K562 (cell line): ENCODE data around the gene PNPLA7.

Experiments
- CREB1 ChIP-seq, 2 experiments: sonication (generic) in 1 of 2; formaldehyde crosslinking in 1 of 2; IDR thresholded peaks; 2 replicates each; pipeline versions ENCODE4 v1.6.1 to v1.8.0; 2012 to 2022; ENCODE audit warnings: inconsistent platforms in 1 of 2, mild to moderate bottlenecking in 1 of 2, missing genetic modification reagents in 1 of 2, moderate library complexity in 1 of 2
- CTCF ChIP-seq, 3 experiments: IDR thresholded peaks in 2 of 3; conservative IDR thresholded peaks in 1 of 3; 2 replicates each; pipeline ENCODE4 v1.5.1; 2011 to 2012; ENCODE audit warnings: low read length in 3 of 3, mild to moderate bottlenecking in 3 of 3, control low read depth in 2 of 3, improper control_type of control experiment in 1 of 3, inconsistent platforms in 1 of 3, low read depth in 1 of 3, mixed read lengths in 1 of 3, moderate library complexity in 1 of 3; ENCODE audit not compliant: insufficient read depth in 2 of 3
- ELF1 ChIP-seq: fragments of 200-800 bp; sonication (Bioruptor generic); IDR thresholded peaks from 2 replicates; pipeline ENCODE4 v1.6.1; 2016; ENCODE audit warnings: missing genetic modification characterization, missing compliant biosample characterization
- ELF4 ChIP-seq: fragments of 450-650 bp; formaldehyde crosslinking; IDR thresholded peaks from 2 replicates; pipeline ENCODE4 v1.4.0; 2022; ENCODE audit warnings: missing genetic modification characterization
- EZH2 ChIP-seq: IDR thresholded peaks from 2 replicates; pipeline ENCODE4 v1.6.1; 2012; ENCODE audit warnings: low read depth, mild to moderate bottlenecking, inconsistent platforms, low read length, borderline replicate concordance
- MAZ ChIP-seq, 2 experiments: fragments of 450-650 bp in 1 of 2; sonication (generic) in 1 of 2; formaldehyde crosslinking; IDR thresholded peaks in 1 of 2; conservative IDR thresholded peaks in 1 of 2; 2 replicates each; pipeline versions ENCODE4 v1.4.0 to v1.5.0; 2020; ENCODE audit warnings: mild to moderate bottlenecking in 1 of 2, missing genetic modification reagents in 1 of 2
- PHF8 ChIP-seq: fragments of 200-600 bp; sonication (generic); IDR thresholded peaks from 2 replicates; pipeline ENCODE4 v1.6.1; 2012; ENCODE audit warnings: mixed run types, mild to moderate bottlenecking, inconsistent platforms, low read length, moderate library complexity, borderline replicate concordance
- TAF1 ChIP-seq: IDR thresholded peaks from 2 replicates; pipeline ENCODE4 v1.6.1; 2011; ENCODE audit warnings: mild to moderate bottlenecking, low read length, moderate library complexity; ENCODE audit not compliant: insufficient read depth, control insufficient read depth, severe bottlenecking; ENCODE audit errors: extremely low read depth
- USF1 ChIP-seq: sonication (generic); formaldehyde crosslinking; IDR thresholded peaks from 2 replicates; pipeline ENCODE4 v1.9.0; 2022; ENCODE audit warnings: mild to moderate bottlenecking, missing genetic modification reagents
- ZNF766 ChIP-seq: fragments of 200-800 bp; sonication (Bioruptor generic); conservative IDR thresholded peaks from 2 replicates; pipeline ENCODE4 v1.6.1; 2016; ENCODE audit warnings: missing genetic modification characterization, missing compliant biosample characterization

GRCh38 chr9:137564134-137564533, 13.9 kb upstream of the PNPLA7 start:
- TF ChIP-seq EZH2 (no peak), TAF1 (no peak), CTCF (IDR thresholded peaks at IDR 0.05 in 2 of 3, conservative IDR thresholded peaks at IDR 0.05 in 1 of 3; ENCODE audit: insufficient read depth in 2 of 3, low read depth in 1 of 3, low read length in 3 of 3) (no peak), MAZ (CRISPR knock-in tag; conservative IDR thresholded peaks at IDR 0.05 in 1 of 2, IDR thresholded peaks at IDR 0.05 in 1 of 2) (no peak), CREB1 (IDR thresholded peaks at IDR 0.05) (no peak), CREB1 (CRISPR knock-in tag; IDR thresholded peaks at IDR 0.05) (no peak), USF1 (no peak), ELF1 (tag) (no peak), PHF8 (no peak), ELF4 (CRISPR knock-in tag) (no peak), ZNF766 (CRISPR knock-in tag) (no peak)
